AG09309 (cell line): ENCODE results near the gene GNG14.

Experiments
- DNase-seq: peaks from one replicate; pipeline ENCODE4 v3.0.0-alpha.2; 2010; ENCODE audit warnings: low read depth
- H3K4me3 ChIP-seq: 2 replicates; pipeline ENCODE4 v1.5.1; 2011; ENCODE audit warnings: mild to moderate bottlenecking, low read depth, low read length, moderate library complexity; ENCODE audit not compliant: control insufficient read depth
- CTCF ChIP-seq: IDR thresholded peaks from 2 replicates; pipeline ENCODE4 v1.5.1; 2011; ENCODE audit warnings: mild to moderate bottlenecking, low read depth, low read length, inconsistent platforms; ENCODE audit not compliant: insufficient read depth, control insufficient read depth; ENCODE audit errors: missing control alignments

Gene GNG14

DNA sequence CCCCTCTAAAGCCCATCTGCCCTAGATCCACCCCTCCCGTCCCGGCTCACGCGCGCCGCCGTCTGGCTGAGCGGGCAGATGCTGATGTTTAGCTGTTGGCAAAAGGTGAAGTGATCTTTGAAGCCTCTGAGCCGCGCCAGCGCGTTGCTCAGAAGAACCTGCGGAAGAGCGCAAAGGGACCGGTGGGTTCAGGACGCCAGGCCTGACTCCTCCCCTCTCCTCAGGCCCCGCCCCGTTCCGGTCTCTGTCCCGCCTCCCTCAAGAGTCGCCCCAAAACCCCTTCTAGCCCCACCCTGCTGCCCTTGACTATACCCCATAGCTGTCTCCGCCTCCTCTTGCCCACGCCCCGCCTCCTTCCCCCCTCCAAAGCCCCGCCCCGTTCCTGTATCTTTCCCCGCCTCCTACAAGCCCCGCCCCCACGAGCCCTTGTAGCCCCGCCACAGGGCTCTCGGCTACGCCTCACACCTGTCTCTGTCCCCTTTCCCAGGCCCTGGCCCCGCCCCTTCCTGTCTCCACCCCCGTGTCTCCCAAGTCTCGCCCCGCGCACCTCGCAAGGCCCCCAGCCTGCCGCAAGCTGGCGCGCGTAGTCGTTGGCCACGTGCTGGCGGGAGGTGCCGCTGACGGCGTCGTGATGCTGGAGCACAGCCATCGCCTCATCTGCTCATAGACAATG lies 30.8 kb upstream of the GNG14 start:
- TF ChIP-seq CTCF = no peak
- H3K4me3 ChIP-seq = no peak overlapping the region
- no peak for DNase-seq

DNA sequence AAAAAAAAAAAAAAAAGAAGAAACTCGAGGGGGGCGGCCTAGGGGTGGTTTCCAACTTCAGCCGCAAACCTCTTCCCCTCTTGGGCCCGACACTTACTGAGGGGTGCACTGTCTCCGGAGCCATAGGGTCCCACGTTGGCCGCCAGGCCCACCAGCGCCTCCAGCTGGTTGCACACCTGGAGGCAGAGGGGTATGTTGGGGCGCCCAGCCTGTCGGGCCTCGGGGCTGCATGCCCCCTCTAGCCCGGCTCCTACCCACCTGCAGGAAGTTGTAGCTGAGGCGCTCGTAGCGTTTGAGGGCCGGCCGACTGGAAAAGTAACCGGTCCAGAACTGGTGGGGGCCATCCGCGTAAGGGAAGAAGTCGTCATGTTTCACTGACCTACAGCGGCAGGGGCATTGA lies 29.8 kb upstream of the GNG14 start:
- no peak overlapping the region for H3K4me3 ChIP-seq
- TF ChIP-seq CTCF = no peak
- no peak for DNase-seq

DNA sequence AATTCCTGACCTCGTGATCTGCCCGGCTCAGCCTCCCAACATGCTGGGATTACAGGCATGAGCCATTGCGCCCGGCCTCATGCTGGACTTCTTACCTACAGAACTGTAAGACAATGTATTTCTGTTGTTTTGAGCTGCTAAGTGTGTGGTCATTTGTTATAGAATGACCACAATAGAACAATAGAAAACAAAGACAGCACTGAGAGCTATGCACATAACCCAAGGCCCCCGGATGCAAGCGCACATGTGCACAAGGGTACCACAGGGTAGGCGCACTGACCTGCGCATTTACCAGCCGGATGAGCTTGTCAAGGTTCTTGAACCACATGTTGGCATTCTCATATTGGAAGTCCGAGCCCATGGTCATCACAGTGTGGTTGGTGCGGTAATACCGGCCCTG lies 26.8 kb upstream of the GNG14 start:
- no peak overlapping the region for H3K4me3 ChIP-seq
- TF ChIP-seq CTCF = no peak
- no peak for DNase-seq

- no peak for DNase-seq
- H3K4me3 ChIP-seq = no peak overlapping the region
- no peak for TF ChIP-seq CTCF
Measured at GRCh38 chr19:12664406-12665280, 23.2 kb upstream of the GNG14 start.

GRCh38 chr19:12665281-12665573 lies 22.6 kb upstream of the GNG14 start:
- TF ChIP-seq CTCF = no peak
- no peak overlapping the region for H3K4me3 ChIP-seq
- no peak for DNase-seq

DNA sequence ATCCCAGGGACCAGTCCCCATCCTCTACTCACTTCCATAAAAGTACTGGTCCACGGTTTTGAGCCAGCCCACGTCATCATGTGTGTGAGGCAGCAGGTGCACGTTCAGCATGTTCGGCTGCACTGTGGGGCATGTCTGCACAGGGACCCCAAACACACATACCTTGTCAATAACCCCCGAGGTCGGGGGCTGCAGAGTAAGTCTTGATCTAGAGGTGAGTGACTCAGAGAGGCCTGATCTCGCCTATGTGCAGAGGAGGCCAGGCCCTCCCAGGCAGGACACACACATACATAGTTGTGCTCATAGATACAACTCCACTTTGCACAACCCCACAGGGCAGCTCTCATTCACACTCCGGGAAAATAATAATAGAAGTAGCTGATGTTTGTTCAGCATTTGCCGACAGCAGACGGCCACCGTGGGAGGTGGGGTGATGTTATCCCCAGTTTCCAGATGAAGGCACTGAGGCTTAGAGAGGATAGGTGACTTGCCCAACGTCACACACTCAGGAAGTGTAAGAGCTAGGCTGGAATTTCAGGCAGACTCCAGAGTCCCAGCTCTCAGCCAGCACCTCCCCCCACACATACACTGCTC lies 22.0 kb upstream of the GNG14 start:
- no peak for TF ChIP-seq CTCF
- H3K4me3 ChIP-seq = peak overlapping the region; percentile 80
- DNase-seq = no peak
